GM21529 (cell line): ENCODE measurements around the gene SLC9A9.

Experiments used
- ATAC-seq: cut with Tn5 transposase; IDR thresholded peaks from one replicate; pipeline ENCODE4 v1.9.1; 2021; ENCODE audit not compliant: unreplicated experiment

Gene SLC9A9

DNA sequence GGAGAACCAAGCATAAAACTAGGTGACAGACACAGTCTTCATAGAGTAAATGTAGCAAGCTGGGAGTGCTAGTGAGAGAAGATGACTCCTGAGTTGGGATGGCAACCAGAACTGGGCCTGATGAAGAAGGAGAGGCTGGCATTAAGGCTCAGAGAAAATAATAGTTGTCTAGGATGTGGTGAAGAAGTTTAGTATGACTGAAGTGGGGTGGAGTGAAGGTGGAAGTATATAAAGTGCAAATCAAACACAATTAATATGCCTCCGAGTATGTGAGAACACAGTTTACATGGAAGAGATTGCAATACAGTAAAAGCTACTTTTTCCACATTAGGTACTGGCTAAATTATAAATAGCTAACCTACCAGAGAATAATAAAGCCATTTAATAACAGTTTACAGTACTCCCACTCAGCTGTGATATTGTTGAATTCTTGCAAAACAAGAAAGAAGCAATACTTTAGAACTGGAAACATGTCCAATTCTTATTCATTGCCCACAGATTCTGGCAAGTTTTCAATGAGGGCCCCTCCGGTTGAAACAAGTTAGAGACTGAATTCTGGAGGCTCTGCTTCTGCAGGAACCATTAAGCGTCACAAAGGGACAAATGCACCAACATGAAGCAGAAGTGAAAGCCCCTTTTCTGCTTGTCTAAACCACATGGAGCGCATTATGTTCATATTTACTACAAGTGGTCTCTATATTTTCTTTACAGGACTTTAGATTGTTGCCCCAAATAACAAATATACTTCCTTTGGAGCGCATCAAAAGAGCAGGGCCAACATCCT is 243.7 kb downstream of the SLC9A9 start:
- peak; percentile 94 for ATAC-seq

- ATAC-seq, result no peak
Observed at GRCh38 chr3:143603774-143604173, 244.5 kb downstream of the SLC9A9 start.

- no peak for ATAC-seq
Observed at GRCh38 chr3:143601723-143602484, 246.4 kb downstream of the SLC9A9 start.

DNA sequence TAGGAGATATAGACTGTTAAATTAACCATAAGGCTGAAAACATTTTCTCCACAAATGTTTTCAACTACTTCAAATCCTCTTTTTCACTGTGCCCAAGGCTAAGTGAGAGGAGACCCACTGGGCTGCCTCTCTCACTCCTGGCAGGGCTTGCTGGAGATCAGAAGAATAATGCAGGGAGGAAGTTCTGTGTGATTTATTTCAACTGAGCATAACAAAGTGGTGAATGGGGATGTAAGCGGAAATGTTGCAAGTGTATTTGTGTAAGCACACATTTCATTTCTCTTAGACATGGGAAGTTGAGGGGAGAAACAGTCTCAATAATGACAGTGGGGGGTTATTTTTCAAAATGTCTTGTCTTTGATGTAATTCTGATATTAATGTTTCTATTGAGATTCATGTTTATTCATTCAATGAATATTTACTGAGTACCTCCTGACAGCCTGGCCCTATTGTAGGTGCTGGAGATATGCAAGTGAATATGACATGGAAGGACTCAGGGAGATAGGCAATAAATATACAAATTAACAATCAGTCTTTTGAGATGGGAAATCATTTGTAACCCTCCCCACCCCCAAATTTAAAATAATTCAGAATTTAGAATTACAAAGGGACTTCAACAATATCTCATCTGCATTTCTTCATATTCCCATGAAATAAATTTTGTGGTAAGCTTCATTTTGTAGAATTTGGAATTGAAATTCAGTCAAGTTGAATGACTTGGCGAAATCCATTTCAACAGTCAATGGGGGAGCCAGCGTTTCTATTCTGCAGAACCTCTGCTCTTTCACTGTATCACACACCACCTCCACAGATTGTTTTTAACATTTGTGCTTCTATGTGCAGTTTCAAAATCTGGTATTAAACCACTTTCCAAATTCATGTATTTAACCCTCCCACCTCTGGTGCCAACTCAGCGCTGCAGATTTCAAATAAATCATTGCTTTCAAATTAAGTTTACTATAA is 247.2 kb downstream of the SLC9A9 start:
- ATAC-seq, result no peak

DNA sequence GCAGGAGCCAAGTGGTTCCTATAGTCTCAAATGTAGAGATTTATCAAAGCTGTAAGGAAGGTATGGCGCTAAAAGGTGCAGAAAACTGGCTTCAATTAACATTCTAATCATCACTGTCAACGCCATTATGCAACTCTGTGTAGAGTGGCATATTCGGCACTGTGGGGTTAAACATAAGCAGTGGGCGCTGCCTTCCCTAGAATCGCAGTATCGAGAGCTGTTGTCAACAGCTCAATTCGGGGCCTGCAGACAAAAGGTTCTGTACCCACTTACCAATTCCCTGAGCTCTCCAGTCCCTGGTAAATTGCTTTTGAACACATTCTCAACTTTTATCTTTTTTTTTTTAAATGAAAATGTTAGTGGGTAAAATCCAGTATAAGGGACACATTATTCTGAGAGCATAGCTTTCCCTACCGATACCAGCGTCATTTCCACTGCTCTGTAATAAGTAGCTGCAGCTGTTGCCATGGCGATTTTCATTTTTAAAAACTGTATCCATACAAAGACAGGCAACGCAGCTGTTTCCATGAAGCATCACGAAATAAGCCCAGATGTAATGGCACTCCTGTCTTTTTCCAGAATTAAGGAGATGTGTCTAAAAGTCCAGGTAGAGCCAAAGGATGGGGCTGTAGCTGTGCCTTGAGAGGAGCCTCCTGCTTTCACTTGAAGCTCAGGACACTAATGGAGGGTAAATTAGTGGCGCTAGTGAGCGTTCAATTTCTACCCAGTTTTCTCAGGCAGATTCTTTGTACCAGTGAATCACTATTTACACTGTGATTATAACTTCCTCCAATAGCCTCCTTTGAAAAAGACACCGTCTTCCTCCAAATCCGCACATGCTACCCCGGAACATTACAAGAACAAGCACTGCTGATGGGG is 250.3 kb downstream of the SLC9A9 start:
- ATAC-seq, result no peak

DNA sequence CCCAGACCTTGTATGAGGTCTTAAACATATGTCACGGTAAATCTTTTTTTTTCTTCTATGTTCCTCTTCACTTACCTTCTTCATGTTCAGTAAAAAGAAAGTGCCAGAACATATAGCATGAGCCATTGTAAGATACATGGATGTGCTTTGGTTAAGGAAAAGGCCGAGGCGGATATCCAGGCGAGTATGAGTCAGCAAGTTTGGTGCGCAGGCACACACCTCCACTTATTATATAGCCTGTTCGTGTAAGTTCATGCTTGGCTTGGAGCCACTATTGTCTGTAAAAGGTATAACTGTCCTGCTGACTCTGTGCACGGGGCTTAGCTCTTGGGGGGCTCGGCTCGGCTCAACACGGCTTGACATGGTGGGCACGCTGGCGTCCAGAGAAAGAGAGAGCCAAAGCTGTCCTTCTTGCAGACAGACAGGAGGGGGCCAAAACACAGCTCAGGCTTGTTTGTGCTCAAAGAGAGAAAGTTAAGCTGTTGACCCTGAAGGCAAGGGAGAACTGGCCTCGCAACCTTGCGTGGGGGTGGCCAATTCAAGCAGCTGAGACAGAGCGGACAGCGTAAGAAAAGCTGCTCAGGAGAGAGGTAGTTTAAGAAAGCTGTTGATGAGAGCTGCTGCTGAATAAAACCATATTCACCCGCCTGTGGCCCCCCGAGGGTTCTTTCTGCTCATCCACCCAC is 251.2 kb downstream of the SLC9A9 start:
- ATAC-seq, result no peak

DNA sequence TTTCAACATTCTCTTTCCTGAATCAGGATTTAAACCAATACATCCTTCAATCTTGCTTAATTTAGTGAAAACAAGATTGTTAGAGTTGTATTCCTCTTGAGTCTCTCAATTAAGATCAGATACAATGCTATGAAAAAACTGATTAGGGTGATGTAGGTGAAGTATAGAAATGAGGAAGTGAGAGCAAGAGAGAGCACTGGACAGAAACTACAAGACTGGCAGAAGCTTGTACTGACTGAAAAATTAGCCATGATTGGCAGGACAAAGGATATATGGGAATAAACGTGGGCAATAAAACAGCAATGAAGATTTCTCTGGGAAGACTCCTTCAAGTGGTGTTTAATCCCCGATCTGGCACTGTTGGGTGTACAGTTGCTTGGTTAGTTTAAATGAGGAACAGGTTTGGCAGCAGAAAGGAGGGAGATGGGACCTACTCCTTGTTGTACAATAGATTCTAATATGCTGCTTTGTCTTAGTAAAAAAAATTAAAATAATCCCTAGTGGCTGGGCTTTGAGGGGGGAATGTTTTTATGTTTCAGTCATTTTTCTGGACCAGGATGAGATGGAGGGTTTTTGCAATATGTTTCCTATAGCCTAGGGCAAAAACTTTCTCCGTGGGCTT is 252.7 kb downstream of the SLC9A9 start:
- peak; percentile 98 for ATAC-seq

DNA sequence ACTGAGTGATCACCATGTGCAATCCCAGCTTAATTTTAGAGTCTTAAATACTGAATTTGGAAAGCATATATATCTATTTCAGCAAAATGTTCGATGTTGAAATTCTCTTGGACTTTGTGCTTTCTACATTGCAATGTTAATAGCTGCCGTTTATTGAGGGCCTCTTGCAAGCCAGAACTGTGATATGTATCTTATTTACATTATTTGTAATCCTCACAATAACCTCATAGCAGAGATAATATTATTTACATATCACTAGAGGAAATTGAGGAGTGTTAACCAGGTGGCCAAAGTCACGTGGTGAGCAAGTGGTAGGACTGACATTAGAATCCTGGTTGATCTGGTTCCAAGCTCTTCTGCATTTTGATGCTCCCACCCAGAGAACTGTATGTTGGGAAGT is 254.1 kb downstream of the SLC9A9 start:
- no peak for ATAC-seq

- ATAC-seq, result no peak
Observed at GRCh38 chr3:143590660-143591059, 257.6 kb downstream of the SLC9A9 start.

- no peak for ATAC-seq
Observed at GRCh38 chr3:143586576-143586975, 261.7 kb downstream of the SLC9A9 start.

GRCh38 chr3:143585720-143586456 is 262.4 kb downstream of the SLC9A9 start:
- ATAC-seq, result peak; percentile 60

DNA sequence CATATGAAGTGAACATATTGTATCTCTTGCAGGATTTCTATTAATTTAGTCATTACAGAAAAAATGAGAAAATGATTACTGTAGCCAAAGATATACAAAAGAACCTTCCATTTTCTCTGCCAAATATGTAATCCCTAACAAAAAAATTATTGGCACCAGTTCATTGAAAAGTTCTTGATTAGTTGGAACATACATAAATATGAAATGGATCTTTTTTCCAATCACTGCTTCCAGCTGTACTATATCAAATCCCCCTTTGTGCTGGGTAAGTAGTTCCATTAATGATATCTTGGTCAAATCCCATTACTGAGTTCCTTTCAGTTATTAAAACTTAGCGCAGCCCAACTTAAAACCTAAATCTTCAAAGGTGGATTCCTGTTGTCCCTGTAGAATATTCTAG is 263.8 kb downstream of the SLC9A9 start:
- no peak for ATAC-seq

DNA sequence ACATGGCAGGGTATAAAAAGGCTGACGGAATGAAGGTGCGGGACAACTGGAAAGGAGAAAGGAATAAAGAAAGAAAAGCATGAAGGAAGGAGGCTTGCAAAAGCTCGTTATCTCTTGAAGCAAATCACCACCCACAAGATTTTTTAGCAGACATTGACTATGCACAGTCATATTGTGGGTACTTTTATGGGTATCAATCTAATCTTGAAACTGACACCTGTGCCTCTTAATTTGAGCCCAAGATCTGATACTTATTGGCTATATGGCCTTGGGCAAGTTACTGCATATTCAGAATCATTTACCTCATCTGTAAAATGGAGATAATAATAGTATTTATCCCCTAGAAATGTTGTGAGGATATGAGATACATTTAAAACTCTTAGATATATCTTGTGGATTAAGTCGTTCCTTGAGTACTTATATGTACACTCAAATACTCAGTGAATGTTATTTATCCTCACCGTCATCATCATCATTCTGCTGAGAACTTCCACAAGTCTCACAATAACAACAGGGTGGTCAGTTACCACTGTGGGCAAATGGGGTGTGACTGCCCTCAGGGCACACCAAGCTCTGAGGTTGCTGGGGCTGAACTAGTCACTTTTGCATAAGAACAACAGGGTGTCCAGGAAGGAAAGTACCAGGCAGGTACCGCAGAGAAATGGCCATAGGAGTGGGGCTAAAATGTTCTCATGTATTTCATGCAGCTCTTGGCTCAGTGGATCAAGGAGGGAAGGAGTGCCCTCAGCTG is 266.1 kb downstream of the SLC9A9 start:
- no peak for ATAC-seq

- ATAC-seq, result no peak
Observed at GRCh38 chr3:143578810-143579435, 269.3 kb downstream of the SLC9A9 start.

DNA sequence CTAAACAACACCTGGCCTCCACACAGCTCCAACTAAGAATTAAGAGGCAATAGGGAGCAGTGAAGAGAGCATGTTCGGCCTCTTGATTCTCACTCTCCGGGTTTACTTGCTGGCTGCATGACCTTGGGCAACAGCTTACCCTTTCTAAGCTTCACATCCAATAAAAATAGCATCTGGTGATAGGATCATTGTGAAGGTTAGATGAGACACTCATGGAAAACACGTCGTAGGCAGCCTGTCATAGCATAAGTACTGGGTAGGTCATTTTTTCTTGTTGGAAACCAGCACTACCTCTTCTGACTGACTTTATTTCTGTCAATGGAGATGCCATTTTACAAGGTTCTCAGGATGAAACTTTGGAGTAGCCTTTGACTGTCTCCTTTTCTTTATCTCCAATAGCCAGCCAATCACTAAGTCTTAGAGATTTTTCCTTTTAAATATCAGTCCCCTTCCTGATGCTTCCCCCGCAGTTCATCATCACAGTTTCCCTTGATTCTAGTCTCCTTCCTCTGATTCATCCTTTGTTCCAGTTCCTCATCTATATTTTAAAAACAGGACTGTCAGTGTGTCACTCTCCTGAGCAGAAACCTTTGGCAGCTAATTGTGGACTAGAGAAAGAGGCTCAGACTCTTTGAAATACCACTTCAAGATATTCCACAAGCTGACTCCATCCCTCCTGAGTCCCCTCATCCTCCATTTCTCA is 271.5 kb downstream of the SLC9A9 start:
- no peak for ATAC-seq

DNA sequence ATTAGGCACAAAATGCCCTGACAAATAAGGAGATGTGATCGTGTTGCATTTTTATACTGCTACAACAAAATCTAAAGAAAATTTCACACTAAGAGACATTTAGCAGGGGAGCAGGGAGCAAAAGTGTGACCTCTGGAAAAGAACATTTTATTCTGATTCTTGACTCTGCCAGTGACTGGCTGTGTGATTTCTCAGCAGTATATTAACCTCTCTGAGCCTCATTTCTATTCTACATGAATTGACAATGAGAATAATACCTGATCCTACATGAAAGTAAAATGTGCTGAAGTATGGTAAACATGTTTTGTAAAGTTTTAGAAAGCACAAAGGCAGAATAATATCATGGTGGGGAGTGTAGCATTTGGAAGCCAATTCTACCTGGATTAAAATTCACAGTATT is 273.3 kb downstream of the SLC9A9 start:
- no peak for ATAC-seq
